PC-9 (cell line): ENCODE results near the gene HSF4. TPM values are rescaled to one million over a fixed set of nuclear protein-coding genes. Genes with fewer than 3 reads are reported as not detected.

Experiments used
- BruUV-seq: library from RNA; stranded (reverse); fragments of 400-500 nt; replicated peaks from 2 replicates; lab custom pipeline; 2021; lab: Mats Ljungman, UMichigan
- CTCF ChIA-PET: fragments of 300-600 bp; sonication (Branson Sonifier 250); formaldehyde crosslinking; loops from one replicate; lab custom pipeline; 2022; ENCODE audit warnings: antibody characterized with exemption; lab: Charles Lee
- POLR2A ChIA-PET: fragments of 300-600 bp; sonication (Branson Sonifier 250); formaldehyde crosslinking; loops from one replicate; lab custom pipeline; 2022; ENCODE audit warnings: antibody characterized with exemption; ENCODE audit not compliant: unreplicated experiment; lab: Charles Lee
- DNase-seq, 2 experiments: peaks; one replicate each; pipeline versions ENCODE4 v3.0.0 to v3.0.0-alpha.2; 2015 to 2022; ENCODE audit warnings: mixed read lengths in 1 of 2
- H2AFZ ChIP-seq: fragments of 200-600 bp; sonication (generic); 2 replicates; pipeline ENCODE4 v1.8.1; 2017; ENCODE audit warnings: antibody characterized with exemption
- H3F3A ChIP-seq: fragments of 200-600 bp; sonication (generic); 2 replicates; pipeline ENCODE4 v1.8.1; 2017; ENCODE audit warnings: antibody characterized with exemption, mild to moderate bottlenecking, low read depth; ENCODE audit not compliant: insufficient read depth
- H3K27ac ChIP-seq: fragments of 200-600 bp; sonication (generic); 2 replicates; pipeline ENCODE4 v1.6.1; 2016; ENCODE audit warnings: mixed run types
- H3K27me3 ChIP-seq: fragments of 200-600 bp; sonication (generic); 2 replicates; pipeline ENCODE4 v1.6.1; 2016; ENCODE audit warnings: low read depth, mixed run types; ENCODE audit not compliant: insufficient read depth
- H3K36me3 ChIP-seq: fragments of 200-600 bp; sonication (generic); 2 replicates; pipeline ENCODE4 v1.6.1; 2016; ENCODE audit warnings: low read depth, mixed run types
- H3K4me1 ChIP-seq: fragments of 200-600 bp; sonication (generic); replicated peaks from 2 replicates; pipeline ENCODE4 v1.6.1; 2016; ENCODE audit warnings: mixed run types; ENCODE audit not compliant: insufficient read depth
- H3K4me2 ChIP-seq: fragments of 200-600 bp; sonication (generic); 2 replicates; pipeline ENCODE4 v1.6.1; 2017; ENCODE audit warnings: mixed run types
- H3K4me3 ChIP-seq: fragments of 200-600 bp; sonication (generic); 2 replicates; pipeline ENCODE4 v1.6.1; 2016; ENCODE audit warnings: mixed run types
- H3K79me2 ChIP-seq: fragments of 200-600 bp; sonication (generic); 2 replicates; pipeline ENCODE4 v1.6.1; 2017; ENCODE audit warnings: low read depth, mixed run types
- H3K9me2 ChIP-seq: fragments of 200-600 bp; sonication (generic); 2 replicates; pipeline ENCODE4 v1.8.1; 2017; ENCODE audit warnings: mild to moderate bottlenecking; ENCODE audit not compliant: insufficient read depth
- H3K9me3 ChIP-seq: fragments of 200-600 bp; sonication (generic); 2 replicates; pipeline ENCODE4 v1.8.1; 2016; ENCODE audit warnings: low read depth; ENCODE audit not compliant: insufficient read depth
- H4K20me1 ChIP-seq: fragments of 200-600 bp; sonication (generic); 2 replicates; pipeline ENCODE4 v1.8.1; 2017; ENCODE audit not compliant: insufficient read depth
- EZH2 ChIP-seq: fragments of 200-600 bp; sonication (generic); IDR thresholded peaks from 2 replicates; pipeline ENCODE4 v1.8.0; 2017; ENCODE audit warnings: antibody characterized with exemption, low read depth
- intact Hi-C: fragments of 100-400 bp; cut with micrococcal nuclease; formaldehyde crosslinking; loops from one replicate; pipeline ENCODE4 v1.10.0; 2022; ENCODE audit not compliant: unreplicated experiment
- total RNA-seq: library from RNA; stranded (reverse); gene quantifications from 2 replicates; pipeline ENCODE4 v1.2.3, GENCODE V29; 2021
- TF ChIP-seq, protein P1 (sequence below): fragments of 200-600 bp; sonication (generic); conservative IDR thresholded peaks from 2 replicates; pipeline ENCODE4 v1.6.1; 2017; ENCODE audit warnings: mixed run types, antibody characterized with exemption, mild to moderate bottlenecking, moderate library complexity

Gene HSF4
- total RNA-seq, 1 experiment from 2014 or later, result 100 TPM

DNA sequence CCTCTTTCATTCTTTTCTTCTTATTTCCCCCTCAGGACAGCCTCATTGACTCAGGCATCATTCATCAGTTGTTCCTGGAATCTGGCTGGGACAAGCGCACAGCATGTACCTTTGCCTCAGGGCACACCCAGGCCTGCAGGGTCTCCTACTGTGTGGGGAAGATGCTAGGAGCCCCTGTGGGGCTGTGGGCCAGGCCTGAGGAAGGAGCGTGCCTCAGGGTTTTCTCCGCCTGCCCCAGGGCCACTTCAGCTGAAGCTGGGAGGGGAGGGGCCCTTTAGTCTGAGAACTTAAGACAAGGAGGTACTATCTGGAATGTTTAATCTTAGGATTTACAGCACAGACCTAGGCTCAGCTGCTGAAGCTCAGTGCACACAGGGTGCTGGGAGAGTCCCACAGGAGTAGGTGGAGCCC is 42.3 kb downstream of the HSF4 start:
- no peaks in the 10 kb centered on the region for H3K27me3 ChIP-seq
- no peaks in the 10 kb centered on the region for H3K9me3 ChIP-seq
- ChIA-PET POLR2A (interaction anchor here (0.6 to 1.5 kb wide), 2 partner anchors 20 to 692 kb away, joined by 3 to 11 read pairs; partner anchors contain the start of gene TMEM208), CTCF (interaction anchor here (0.6 kb wide), 2 partner anchors 224 to 499 kb away, joined by 9 to 10 read pairs; partner anchors contain the start of gene HSD11B2)
- H2AFZ ChIP-seq, result no peak overlapping the region
- peaks cover 40% of the 10 kb centered on the region for H3K4me1 ChIP-seq
- peak; percentile 59 to 66 for DNase-seq
- H3F3A ChIP-seq, result peaks cover 51% of the 10 kb centered on the region
- peak overlapping the region; percentile 64 for H3K27ac ChIP-seq
- intact Hi-C loops, result loop anchor here (2.0 kb wide), 1 partner anchor 40 kb away; the partner anchor contains the start of gene FHOD1
- 0 out of 2 replicates have a peak, but pooled peaks cover 3% of the 10 kb centered on the region for H3K36me3 ChIP-seq
- peak overlapping the region; percentile 65 for H3K4me2 ChIP-seq
- H3K4me3 ChIP-seq, result no peak overlapping the region
- H4K20me1 ChIP-seq, result no peaks in the 10 kb centered on the region
- 0 out of 2 replicates have a peak, but pooled peaks cover under 1% of the 10 kb centered on the region for H3K79me2 ChIP-seq
- TF ChIP-seq, protein P1, sequence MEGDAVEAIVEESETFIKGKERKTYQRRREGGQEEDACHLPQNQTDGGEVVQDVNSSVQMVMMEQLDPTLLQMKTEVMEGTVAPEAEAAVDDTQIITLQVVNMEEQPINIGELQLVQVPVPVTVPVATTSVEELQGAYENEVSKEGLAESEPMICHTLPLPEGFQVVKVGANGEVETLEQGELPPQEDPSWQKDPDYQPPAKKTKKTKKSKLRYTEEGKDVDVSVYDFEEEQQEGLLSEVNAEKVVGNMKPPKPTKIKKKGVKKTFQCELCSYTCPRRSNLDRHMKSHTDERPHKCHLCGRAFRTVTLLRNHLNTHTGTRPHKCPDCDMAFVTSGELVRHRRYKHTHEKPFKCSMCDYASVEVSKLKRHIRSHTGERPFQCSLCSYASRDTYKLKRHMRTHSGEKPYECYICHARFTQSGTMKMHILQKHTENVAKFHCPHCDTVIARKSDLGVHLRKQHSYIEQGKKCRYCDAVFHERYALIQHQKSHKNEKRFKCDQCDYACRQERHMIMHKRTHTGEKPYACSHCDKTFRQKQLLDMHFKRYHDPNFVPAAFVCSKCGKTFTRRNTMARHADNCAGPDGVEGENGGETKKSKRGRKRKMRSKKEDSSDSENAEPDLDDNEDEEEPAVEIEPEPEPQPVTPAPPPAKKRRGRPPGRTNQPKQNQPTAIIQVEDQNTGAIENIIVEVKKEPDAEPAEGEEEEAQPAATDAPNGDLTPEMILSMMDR, result no peak
- TF ChIP-seq EZH2, result no peak
- no peaks in the 10 kb centered on the region for H3K9me2 ChIP-seq
- no TSS peak for BruUV-seq

DNA sequence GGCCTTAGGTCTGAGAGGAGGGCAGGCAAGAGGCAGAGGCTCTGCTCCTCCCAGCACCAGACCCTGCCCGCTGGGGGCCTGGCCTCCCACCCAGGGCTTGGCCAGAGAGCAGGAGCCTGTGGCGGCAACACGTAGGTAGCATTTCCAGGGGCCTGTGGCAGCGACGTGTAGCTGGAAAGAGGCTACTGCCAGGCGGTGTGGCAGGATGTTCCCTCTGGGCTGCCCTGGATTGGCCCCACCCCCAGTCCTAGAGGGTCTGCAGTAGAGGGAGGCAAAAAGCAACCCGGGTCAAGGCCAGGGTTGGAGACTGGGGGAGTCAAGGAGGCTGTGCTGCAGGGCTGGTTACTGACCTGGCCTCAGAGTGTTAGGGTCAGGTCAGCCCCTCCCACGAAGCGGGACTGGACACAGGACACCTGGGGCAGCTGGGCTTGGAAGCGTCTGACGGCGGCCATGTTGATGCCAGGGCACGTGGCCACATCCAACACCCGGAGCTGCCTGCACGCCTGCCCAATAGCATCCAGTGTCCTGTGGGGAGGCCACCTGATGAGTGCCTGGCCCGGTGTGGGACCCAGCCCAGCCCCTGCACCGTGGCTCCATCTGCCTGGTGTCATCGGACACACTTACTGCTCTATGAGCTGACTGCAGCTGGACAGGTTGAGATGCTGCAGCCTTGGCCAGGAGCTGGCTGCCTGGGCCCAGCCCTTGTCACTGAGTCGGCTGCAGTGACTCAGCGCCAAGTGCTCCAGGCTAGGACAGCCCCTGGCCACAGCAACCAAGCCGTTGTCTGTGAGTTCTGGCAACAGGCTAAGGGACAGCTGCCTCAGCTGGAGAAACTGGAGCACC is 42.9 kb downstream of the HSF4 start:
- DNase-seq, result peak; percentile 77 to 86
- H3K9me3 ChIP-seq, result no peaks in the 10 kb centered on the region
- H3K27me3 ChIP-seq, result no peaks in the 10 kb centered on the region
- ChIA-PET POLR2A (interaction anchor here (0.5 to 1.5 kb wide), 8 partner anchors 19 to 691 kb away, joined by 3 to 24 read pairs (median 5); partner anchors contain the start of genes CES3, FHOD1 and TMEM208), CTCF (interaction anchor here (0.6 to 0.7 kb wide), 3 partner anchors 220 to 499 kb away, joined by 6 to 10 read pairs (median 9); partner anchors contain the start of gene HSD11B2)
- H3K36me3 ChIP-seq, result 0 out of 2 replicates have a peak, but pooled peaks cover 3% of the 10 kb centered on the region
- no peaks in the 10 kb centered on the region for H3K9me2 ChIP-seq
- peaks cover 47% of the 10 kb centered on the region for H3K4me1 ChIP-seq
- BruUV-seq, result no TSS peak
- peaks cover 57% of the 10 kb centered on the region for H3F3A ChIP-seq
- H4K20me1 ChIP-seq, result no peaks in the 10 kb centered on the region
- no peak overlapping the region; the same call in 1 of the 2 replicates for H3K4me3 ChIP-seq
- H2AFZ ChIP-seq, result no peak overlapping the region
- peak overlapping the region; percentile 65 for H3K4me2 ChIP-seq
- peak overlapping the region; percentile 64 for H3K27ac ChIP-seq
- TF ChIP-seq, protein P1, result no peak
- no peak for TF ChIP-seq EZH2
- intact Hi-C loops, result loop anchor here (2.0 kb wide), 1 partner anchor 39 kb away; the partner anchor contains the start of gene FHOD1
- no peaks in the 10 kb centered on the region for H3K79me2 ChIP-seq

DNA sequence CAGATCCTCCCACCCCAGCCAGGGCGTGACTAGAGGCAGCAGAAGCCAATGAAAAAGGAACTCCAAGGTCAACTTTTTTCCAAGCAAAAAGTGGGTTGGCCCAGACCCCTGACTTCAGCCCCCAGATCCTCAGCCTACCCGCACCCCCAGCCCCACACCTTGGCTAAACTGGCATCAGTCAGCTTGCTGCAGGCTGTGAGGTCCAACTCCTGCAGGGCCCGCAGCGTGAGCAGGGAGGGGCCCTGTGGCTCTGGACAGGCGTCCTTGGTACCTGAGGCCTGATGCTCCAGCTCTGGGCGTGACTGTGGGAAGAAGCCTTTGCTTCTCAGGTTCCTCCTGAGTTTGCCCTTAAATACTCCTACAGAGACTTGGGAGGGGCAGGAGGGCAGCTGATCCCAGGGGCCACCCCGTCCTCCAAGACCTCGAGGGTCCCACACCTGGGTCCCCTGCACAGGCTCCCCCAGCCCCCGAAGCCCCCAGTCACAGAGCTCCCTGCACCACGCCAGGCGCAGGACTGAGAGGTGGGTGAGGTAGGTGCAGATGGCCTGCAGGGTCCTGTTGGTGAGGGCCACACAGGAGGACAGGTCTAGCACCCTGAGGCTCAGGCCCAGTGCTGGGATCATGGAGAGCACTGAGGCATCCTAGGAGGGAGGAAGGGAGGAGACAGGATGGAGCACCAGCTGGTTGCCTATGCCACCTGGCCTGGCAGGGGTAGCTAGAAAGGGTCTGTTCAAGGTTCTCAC is 43.8 kb downstream of the HSF4 start:
- no peak overlapping the region for H3K4me3 ChIP-seq
- H3K27ac ChIP-seq, result peak overlapping the region; percentile 64
- TF ChIP-seq EZH2, result no peak
- TF ChIP-seq, protein P1, result no peak
- no peaks in the 10 kb centered on the region for H3K79me2 ChIP-seq
- no peaks in the 10 kb centered on the region for H3K9me3 ChIP-seq
- ChIA-PET CTCF (interaction anchor here (0.7 kb wide), 1 partner anchor 219 kb away, joined by 6 read pairs; no protein-coding TSS in a partner anchor), POLR2A (interaction anchor here (0.6 to 1.5 kb wide), 10 partner anchors 16 to 247 kb away, joined by 3 to 24 read pairs (median 4); partner anchors contain the start of genes CES3, EXOC3L1, FHOD1 and TMEM208)
- BruUV-seq, result no TSS peak
- H3K9me2 ChIP-seq, result no peaks in the 10 kb centered on the region
- H4K20me1 ChIP-seq, result no peaks in the 10 kb centered on the region
- no peaks in the 10 kb centered on the region for H3K27me3 ChIP-seq
- no peak overlapping the region for H2AFZ ChIP-seq
- intact Hi-C loops, result no loop called here
- H3K4me2 ChIP-seq, result peak overlapping the region; percentile 65
- H3F3A ChIP-seq, result peaks cover 66% of the 10 kb centered on the region
- H3K36me3 ChIP-seq, result 0 out of 2 replicates have a peak, but pooled peaks cover 3% of the 10 kb centered on the region
- DNase-seq, result no peak
- peaks cover 54% of the 10 kb centered on the region for H3K4me1 ChIP-seq
